OCI-LY1 (cell line): ENCODE data around the gene KLHDC8A.

Experiments used
- EZH2 ChIP-seq: fragments of 200-600 bp; sonication (generic), shearing (Covaris generic); IDR thresholded peaks from 2 replicates; pipeline ENCODE4 v1.8.0; 2017; ENCODE audit warnings: borderline replicate concordance, mixed run types, mild to moderate bottlenecking, antibody characterized with exemption, low read length, moderate library complexity, mixed read lengths
- TF ChIP-seq, protein P1 (sequence below): fragments of 200-600 bp; sonication (generic), shearing (Covaris generic); IDR thresholded peaks from 2 replicates; pipeline ENCODE4 v1.5.1; 2017; ENCODE audit warnings: mild to moderate bottlenecking, antibody characterized with exemption, low read length, moderate library complexity, mixed read lengths

DNA sequence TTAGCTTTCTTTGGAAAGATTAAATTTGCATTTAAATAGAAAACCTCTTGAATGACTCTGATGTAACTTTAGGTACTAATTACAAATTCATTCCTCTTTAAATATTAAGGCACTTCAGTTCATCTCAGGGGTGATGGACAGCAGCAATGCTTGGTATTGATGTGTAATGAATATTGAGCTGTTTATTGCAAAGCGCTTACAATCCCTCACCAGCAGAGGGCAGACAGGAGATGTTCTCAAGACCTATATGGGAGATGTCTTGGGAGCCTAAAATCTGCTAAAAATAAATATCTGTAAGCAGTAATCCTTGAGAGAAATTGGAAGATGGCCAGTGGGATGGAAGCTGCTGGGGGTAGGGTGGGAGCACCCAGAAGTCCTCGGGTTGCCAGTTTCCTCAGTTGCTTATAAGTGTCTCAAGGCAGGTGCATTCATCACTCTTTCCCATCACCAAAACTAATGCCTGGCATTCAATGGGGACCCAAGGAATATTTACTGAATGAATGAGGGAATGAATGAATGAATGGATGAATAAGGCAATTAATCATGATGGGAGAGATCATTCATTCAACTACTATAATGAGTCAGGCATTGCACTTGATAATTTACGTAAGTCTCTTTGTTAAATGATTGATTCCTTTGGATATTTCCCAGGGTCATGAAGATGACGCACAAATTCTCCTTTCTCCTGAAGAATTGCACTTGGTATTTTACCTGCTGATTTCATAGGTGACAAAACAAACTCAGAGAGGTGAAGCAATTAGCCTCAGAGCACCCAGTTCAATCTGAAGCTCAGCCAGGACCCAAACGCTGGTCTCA, 2.3 kb downstream of the KLHDC8A start:
- TF ChIP-seq, protein P1, sequence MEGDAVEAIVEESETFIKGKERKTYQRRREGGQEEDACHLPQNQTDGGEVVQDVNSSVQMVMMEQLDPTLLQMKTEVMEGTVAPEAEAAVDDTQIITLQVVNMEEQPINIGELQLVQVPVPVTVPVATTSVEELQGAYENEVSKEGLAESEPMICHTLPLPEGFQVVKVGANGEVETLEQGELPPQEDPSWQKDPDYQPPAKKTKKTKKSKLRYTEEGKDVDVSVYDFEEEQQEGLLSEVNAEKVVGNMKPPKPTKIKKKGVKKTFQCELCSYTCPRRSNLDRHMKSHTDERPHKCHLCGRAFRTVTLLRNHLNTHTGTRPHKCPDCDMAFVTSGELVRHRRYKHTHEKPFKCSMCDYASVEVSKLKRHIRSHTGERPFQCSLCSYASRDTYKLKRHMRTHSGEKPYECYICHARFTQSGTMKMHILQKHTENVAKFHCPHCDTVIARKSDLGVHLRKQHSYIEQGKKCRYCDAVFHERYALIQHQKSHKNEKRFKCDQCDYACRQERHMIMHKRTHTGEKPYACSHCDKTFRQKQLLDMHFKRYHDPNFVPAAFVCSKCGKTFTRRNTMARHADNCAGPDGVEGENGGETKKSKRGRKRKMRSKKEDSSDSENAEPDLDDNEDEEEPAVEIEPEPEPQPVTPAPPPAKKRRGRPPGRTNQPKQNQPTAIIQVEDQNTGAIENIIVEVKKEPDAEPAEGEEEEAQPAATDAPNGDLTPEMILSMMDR: peak; percentile 86
- no peak for TF ChIP-seq EZH2
